Measurements from ENCODE around the gene KLK11.

Gene KLK11

DNA sequence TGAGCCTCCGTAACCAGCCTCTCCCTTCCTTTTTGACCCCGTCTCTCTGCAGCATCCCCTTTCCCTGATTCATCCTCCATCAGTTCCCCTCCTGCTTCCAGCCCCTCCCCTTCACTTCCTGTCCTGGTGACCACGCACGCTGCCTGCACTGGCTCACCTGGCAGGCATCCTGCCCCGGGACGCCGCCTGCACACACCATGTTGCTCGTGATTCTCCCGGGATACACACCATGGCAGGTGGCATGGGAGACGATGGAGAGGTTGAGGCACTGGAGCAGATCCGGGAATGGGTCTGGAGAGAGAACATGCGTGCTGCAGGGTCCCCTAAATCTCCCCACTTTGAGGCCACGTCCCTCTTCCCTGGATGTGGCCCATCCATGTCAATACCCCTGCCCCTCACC is 4.2 kb upstream of the KLK11 start:
- no peaks in the 10 kb centered on the region for H3K9me3 ChIP-seq (ENCODE audit: insufficient read depth, low read length, severe bottlenecking)

GRCh38 chr19:51029718-51030117 is 3.3 kb upstream of the KLK11 start:
- no peak for DNase-seq
- H3K4me2 ChIP-seq (ENCODE audit: insufficient read depth, low read length) = no peak overlapping the region
- H3K36me3 ChIP-seq (ENCODE audit: insufficient read depth, low read length) = no peaks in the 10 kb centered on the region
- no peak for TF ChIP-seq CTCF (IDR thresholded peaks at IDR 0.05; ENCODE audit: borderline replicate concordance, extremely low read depth, low read length, poor library complexity, severe bottlenecking)
- TF ChIP-seq EZH2 (IDR thresholded peaks at IDR 0.05; ENCODE audit: borderline replicate concordance, low read depth, low read length, severe bottlenecking) = no peak
- H3K9ac ChIP-seq (ENCODE audit: low read depth, low read length) = no peak overlapping the region
- H4K20me1 ChIP-seq (ENCODE audit: insufficient read depth, low read length) = no peaks in the 10 kb centered on the region
- H3K79me2 ChIP-seq (ENCODE audit: insufficient read depth, low read length) = no peaks in the 10 kb centered on the region
- no peak overlapping the region for H3K27ac ChIP-seq (ENCODE audit: low read length)
- H3K27me3 ChIP-seq (ENCODE audit: insufficient read depth, low read length, poor library complexity) = peaks cover 7% of the 10 kb centered on the region
- H2AFZ ChIP-seq (ENCODE audit: low read depth, low read length) = no peak overlapping the region
- no peaks in the 10 kb centered on the region for H3K4me1 ChIP-seq (ENCODE audit: insufficient read depth, low read length)
- H3K9me3 ChIP-seq (ENCODE audit: insufficient read depth, low read length, severe bottlenecking) = no peaks in the 10 kb centered on the region
- ATAC-seq (ENCODE audit: insufficient read depth, low read depth) = no peak
- H3K4me3 ChIP-seq (ENCODE audit: low read depth in 1 of 2, low read length in 2 of 2) = no peak overlapping the region

More for the DNA sequence above, 4.2 kb upstream of the KLK11 start:
- Histone ChIP-seq H3K36me3 (ENCODE audit: insufficient read depth, low read length) (no peaks in the 10 kb centered on the region), H4K20me1 (ENCODE audit: insufficient read depth, low read length) (no peaks in the 10 kb centered on the region), H3K79me2 (ENCODE audit: insufficient read depth, low read length) (no peaks in the 10 kb centered on the region), H3K27me3 (ENCODE audit: insufficient read depth, low read length, poor library complexity) (peaks cover 7% of the 10 kb centered on the region), H2AFZ (ENCODE audit: low read depth, low read length) (no peak overlapping the region), H3K4me3 (ENCODE audit: low read depth in 1 of 2, low read length in 2 of 2) (no peak overlapping the region), H3K4me2 (ENCODE audit: insufficient read depth, low read length) (no peak overlapping the region), H3K9ac (ENCODE audit: low read depth, low read length) (no peak overlapping the region), H3K4me1 (ENCODE audit: insufficient read depth, low read length) (no peaks in the 10 kb centered on the region), H3K27ac (ENCODE audit: low read length) (no peak overlapping the region)
- no peak for ATAC-seq (ENCODE audit: insufficient read depth, low read depth)
- DNase-seq = no peak
- no peak for TF ChIP-seq CTCF (IDR thresholded peaks at IDR 0.05; ENCODE audit: borderline replicate concordance, extremely low read depth, low read length, poor library complexity, severe bottlenecking)

DNA sequence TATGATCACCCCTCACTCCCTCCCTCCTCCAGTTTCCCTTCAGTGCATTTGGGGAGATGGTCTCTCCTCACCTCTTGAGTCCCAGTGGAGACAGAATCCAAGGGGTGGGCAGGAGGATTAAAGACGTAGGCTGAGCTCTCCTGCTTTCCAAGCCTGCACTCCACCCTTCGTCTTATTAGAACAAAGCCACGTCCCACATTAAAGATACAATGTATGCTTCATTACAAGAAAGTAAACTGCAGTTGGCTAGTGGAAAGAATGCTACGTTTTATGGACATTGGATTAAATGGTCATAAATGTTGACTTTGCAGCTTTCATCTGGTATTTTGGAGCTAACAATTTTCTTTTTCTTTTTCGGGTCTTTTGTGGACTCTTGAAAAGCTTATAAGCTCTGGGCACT is 1.5 kb upstream of the KLK11 start:
- Histone ChIP-seq H2AFZ (ENCODE audit: low read depth, low read length) (no peak overlapping the region), H3K27me3 (ENCODE audit: insufficient read depth, low read length, poor library complexity) (peaks cover 10% of the 10 kb centered on the region), H3K9ac (ENCODE audit: low read depth, low read length) (no peak overlapping the region), H3K9me3 (ENCODE audit: insufficient read depth, low read length, severe bottlenecking) (no peaks in the 10 kb centered on the region), H3K4me1 (ENCODE audit: insufficient read depth, low read length) (no peaks in the 10 kb centered on the region), H4K20me1 (ENCODE audit: insufficient read depth, low read length) (no peaks in the 10 kb centered on the region), H3K4me2 (ENCODE audit: insufficient read depth, low read length) (no peak overlapping the region), H3K4me3 (ENCODE audit: low read depth in 1 of 2, low read length in 2 of 2) (no peak overlapping the region), H3K79me2 (ENCODE audit: insufficient read depth, low read length) (no peaks in the 10 kb centered on the region), H3K36me3 (ENCODE audit: insufficient read depth, low read length) (no peaks in the 10 kb centered on the region), H3K27ac (ENCODE audit: low read length) (no peak overlapping the region)
- DNase-seq (no peak), ATAC-seq (ENCODE audit: insufficient read depth, low read depth) (no peak)
- TF ChIP-seq CTCF (IDR thresholded peaks at IDR 0.05; ENCODE audit: borderline replicate concordance, extremely low read depth, low read length, poor library complexity, severe bottlenecking) (no peak), EZH2 (IDR thresholded peaks at IDR 0.05; ENCODE audit: borderline replicate concordance, low read depth, low read length, severe bottlenecking) (no peak)
